HepG2 (cell line): ENCODE measurements around the gene ATXN2. TPM values are rescaled to one million over a fixed set of nuclear protein-coding genes. Genes with fewer than 3 reads are reported as not detected.

Source experiments
- MTA1 ChIP-seq: sonication (generic); formaldehyde crosslinking; IDR thresholded peaks from 2 replicates; pipeline ENCODE4 v1.4.0; 2020; ENCODE audit warnings: missing genetic modification reagents, mild to moderate bottlenecking, borderline replicate concordance
- PTBP1 ChIP-seq: fragments of 200-400 bp; formaldehyde crosslinking; IDR thresholded peaks from 2 replicates; pipeline ENCODE4 v1.6.1; 2018; ENCODE audit warnings: low read length, low read depth; ENCODE audit not compliant: poor library complexity, severe bottlenecking
- SATB2 ChIP-seq: sonication (generic); formaldehyde crosslinking; IDR thresholded peaks from 2 replicates; pipeline ENCODE4 v1.5.0; 2020; ENCODE audit warnings: missing genetic modification reagents
- SCMH1 ChIP-seq: sonication (generic); formaldehyde crosslinking; IDR thresholded peaks from 2 replicates; pipeline ENCODE4 v1.9.0; 2021; ENCODE audit warnings: missing genetic modification reagents, mild to moderate bottlenecking, borderline replicate concordance
- SOX6 ChIP-seq, 2 experiments: fragments of 450-650 bp in 1 of 2; sonication (generic) in 1 of 2; formaldehyde crosslinking in 1 of 2; IDR thresholded peaks; 2 replicates each; pipeline versions ENCODE4 v1.4.0 to v1.6.1; 2017 to 2020; ENCODE audit warnings: antibody characterized with exemption in 1 of 2, mild to moderate bottlenecking in 1 of 2, missing genetic modification reagents in 1 of 2
- TBX2 ChIP-seq: sonication (generic); formaldehyde crosslinking; IDR thresholded peaks from 2 replicates; pipeline ENCODE4 v1.5.0; 2020; ENCODE audit warnings: missing genetic modification reagents, mild to moderate bottlenecking, borderline replicate concordance
- ZKSCAN5 ChIP-seq: sonication (generic); formaldehyde crosslinking; IDR thresholded peaks from 2 replicates; pipeline ENCODE4 v1.5.1; 2020; ENCODE audit warnings: mild to moderate bottlenecking, missing genetic modification reagents
- ZNF350 ChIP-seq: sonication (generic); formaldehyde crosslinking; IDR thresholded peaks from 2 replicates; pipeline ENCODE4 v1.4.0; 2020; ENCODE audit warnings: mild to moderate bottlenecking, low read depth, missing genetic modification reagents, borderline replicate concordance
- ZNF430 ChIP-seq: sonication (generic); formaldehyde crosslinking; IDR thresholded peaks from 2 replicates; pipeline ENCODE4 v1.9.0; 2021; ENCODE audit warnings: mild to moderate bottlenecking, missing genetic modification reagents
- ZNF550 ChIP-seq: sonication (generic); formaldehyde crosslinking; IDR thresholded peaks from 2 replicates; pipeline ENCODE4 v1.4.0; 2020; ENCODE audit warnings: mild to moderate bottlenecking, missing genetic modification reagents, borderline replicate concordance
- ZNF790 ChIP-seq: sonication (generic); formaldehyde crosslinking; IDR thresholded peaks from 2 replicates; pipeline ENCODE4 v1.8.0; 2022; ENCODE audit warnings: missing genetic modification reagents, mild to moderate bottlenecking, borderline replicate concordance
- ZNF83 ChIP-seq: sonication (generic); formaldehyde crosslinking; IDR thresholded peaks from 2 replicates; pipeline ENCODE4 v1.4.0; 2020; ENCODE audit warnings: missing genetic modification reagents, mild to moderate bottlenecking, borderline replicate concordance
- ZSCAN31 ChIP-seq: sonication (generic); formaldehyde crosslinking; IDR thresholded peaks from 2 replicates; pipeline ENCODE4 v1.5.0; 2020; ENCODE audit warnings: low read depth, mild to moderate bottlenecking, missing genetic modification reagents
- polyA plus RNA-seq, 8 experiments: library from polyadenylated mRNA; depleted of rRNA in 3 of 8; stranded (reverse) in 7 of 8; unstranded in 1 of 8; fragments of >200 nt; fragmentation: Illumina TruSeq in 4 of 8; extraction: Trizol in 4 of 8; gene quantifications; 2 replicates each; pipeline versions ENCODE4 v1.2.1 to v1.2.3, GENCODE V29; 2011 to 2016; ENCODE audit warnings: low read depth in 4 of 8, missing spikeins in 1 of 8, mixed read lengths in 1 of 8; ENCODE audit not compliant: insufficient read depth in 1 of 8
- total RNA-seq, 5 experiments: library from RNA; depleted of rRNA; stranded (reverse); fragments of >200 nt; fragmentation: Illumina TruSeq; extraction: Trizol; gene quantifications; 2 replicates each; pipeline ENCODE4 v1.2.3, GENCODE V29; 2016; ENCODE audit warnings: low read depth in 1 of 5
- TF ChIP-seq, protein P1 (sequence below): sonication (generic); formaldehyde crosslinking; IDR thresholded peaks from 2 replicates; pipeline ENCODE4 v1.5.1; 2020; ENCODE audit warnings: missing genetic modification reagents, mild to moderate bottlenecking, borderline replicate concordance
- TF ChIP-seq, protein P2 (sequence below): sonication (generic); formaldehyde crosslinking; IDR thresholded peaks from 2 replicates; pipeline ENCODE4 v1.4.0; 2020; ENCODE audit warnings: mild to moderate bottlenecking, missing genetic modification reagents
- TF ChIP-seq, protein P3 (sequence below): sonication (generic); formaldehyde crosslinking; IDR thresholded peaks from 2 replicates; pipeline ENCODE4 v1.5.0; 2020; ENCODE audit warnings: missing genetic modification reagents

Gene ATXN2
- total and polyA plus RNA-seq, 2 of the 13 experiments (the other 11 are each of a cell fraction or from before 2014, with no cell fraction given), result 18.1 to 27.1 TPM

DNA sequence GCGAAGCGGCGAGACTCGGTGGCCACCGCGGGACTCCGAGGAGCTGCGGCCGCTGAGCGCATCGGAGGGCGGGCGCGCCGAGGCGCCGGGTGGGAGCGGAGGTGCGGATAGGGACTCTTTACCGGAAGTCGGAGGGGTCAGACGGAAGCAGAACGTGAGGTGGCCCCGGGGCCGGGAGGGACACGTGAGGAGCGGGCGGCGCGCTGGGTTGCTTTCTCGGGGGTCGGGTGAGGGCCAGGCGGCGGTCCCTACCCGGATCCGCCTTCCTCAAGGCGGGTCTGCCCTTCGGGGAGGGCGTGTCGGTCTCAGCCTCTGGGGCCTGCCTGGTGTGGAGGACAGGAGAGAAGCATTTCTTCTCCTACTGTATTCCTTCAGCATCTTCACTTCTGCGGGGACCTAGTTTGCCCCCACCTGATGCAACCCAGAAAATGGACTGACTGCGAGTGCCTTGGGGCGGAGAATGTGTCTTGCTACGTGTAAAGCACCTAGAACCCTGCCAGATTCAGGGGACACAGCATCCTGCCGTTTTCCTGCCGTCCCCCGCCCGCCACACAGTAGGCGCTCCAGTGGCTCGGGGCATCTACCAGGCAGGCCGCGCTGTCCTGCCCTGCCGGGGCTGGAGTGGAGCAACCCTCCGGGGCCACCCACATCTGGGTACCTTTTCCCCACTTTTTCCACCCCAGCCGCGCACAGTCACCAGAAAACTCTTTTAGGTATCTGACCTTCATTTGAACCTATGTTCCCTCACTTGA is 514 bp upstream of the ATXN2 start (continued):
- TF ChIP-seq, protein P1, sequence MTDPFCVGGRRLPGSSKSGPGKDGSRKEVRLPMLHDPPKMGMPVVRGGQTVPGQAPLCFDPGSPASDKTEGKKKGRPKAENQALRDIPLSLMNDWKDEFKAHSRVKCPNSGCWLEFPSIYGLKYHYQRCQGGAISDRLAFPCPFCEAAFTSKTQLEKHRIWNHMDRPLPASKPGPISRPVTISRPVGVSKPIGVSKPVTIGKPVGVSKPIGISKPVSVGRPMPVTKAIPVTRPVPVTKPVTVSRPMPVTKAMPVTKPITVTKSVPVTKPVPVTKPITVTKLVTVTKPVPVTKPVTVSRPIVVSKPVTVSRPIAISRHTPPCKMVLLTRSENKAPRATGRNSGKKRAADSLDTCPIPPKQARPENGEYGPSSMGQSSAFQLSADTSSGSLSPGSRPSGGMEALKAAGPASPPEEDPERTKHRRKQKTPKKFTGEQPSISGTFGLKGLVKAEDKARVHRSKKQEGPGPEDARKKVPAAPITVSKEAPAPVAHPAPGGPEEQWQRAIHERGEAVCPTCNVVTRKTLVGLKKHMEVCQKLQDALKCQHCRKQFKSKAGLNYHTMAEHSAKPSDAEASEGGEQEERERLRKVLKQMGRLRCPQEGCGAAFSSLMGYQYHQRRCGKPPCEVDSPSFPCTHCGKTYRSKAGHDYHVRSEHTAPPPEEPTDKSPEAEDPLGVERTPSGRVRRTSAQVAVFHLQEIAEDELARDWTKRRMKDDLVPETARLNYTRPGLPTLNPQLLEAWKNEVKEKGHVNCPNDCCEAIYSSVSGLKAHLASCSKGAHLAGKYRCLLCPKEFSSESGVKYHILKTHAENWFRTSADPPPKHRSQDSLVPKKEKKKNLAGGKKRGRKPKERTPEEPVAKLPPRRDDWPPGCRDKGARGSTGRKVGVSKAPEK (CRISPR knock-in tag), result no peak
- 0 out of 2 replicates have a peak, but pooled peaks have one; percentile 53 for TF ChIP-seq MTA1 (CRISPR knock-in tag)
- TF ChIP-seq TBX2 (CRISPR knock-in tag), result peak; percentile 49; the same call in 1 of the 2 replicates
- no peak for TF ChIP-seq ZNF550 (CRISPR knock-in tag)
- no peak for TF ChIP-seq SCMH1
- TF ChIP-seq SATB2 (CRISPR knock-in tag), result 0 out of 2 replicates have a peak, but pooled peaks have one; percentile 31
- TF ChIP-seq SOX6 (IDR thresholded peaks at IDR 0.05), result no peak
- peak; percentile 76 for TF ChIP-seq SOX6 (CRISPR knock-in tag; IDR thresholded peaks at IDR 0.05)
- no peak for TF ChIP-seq PTBP1
- TF ChIP-seq, protein P2, sequence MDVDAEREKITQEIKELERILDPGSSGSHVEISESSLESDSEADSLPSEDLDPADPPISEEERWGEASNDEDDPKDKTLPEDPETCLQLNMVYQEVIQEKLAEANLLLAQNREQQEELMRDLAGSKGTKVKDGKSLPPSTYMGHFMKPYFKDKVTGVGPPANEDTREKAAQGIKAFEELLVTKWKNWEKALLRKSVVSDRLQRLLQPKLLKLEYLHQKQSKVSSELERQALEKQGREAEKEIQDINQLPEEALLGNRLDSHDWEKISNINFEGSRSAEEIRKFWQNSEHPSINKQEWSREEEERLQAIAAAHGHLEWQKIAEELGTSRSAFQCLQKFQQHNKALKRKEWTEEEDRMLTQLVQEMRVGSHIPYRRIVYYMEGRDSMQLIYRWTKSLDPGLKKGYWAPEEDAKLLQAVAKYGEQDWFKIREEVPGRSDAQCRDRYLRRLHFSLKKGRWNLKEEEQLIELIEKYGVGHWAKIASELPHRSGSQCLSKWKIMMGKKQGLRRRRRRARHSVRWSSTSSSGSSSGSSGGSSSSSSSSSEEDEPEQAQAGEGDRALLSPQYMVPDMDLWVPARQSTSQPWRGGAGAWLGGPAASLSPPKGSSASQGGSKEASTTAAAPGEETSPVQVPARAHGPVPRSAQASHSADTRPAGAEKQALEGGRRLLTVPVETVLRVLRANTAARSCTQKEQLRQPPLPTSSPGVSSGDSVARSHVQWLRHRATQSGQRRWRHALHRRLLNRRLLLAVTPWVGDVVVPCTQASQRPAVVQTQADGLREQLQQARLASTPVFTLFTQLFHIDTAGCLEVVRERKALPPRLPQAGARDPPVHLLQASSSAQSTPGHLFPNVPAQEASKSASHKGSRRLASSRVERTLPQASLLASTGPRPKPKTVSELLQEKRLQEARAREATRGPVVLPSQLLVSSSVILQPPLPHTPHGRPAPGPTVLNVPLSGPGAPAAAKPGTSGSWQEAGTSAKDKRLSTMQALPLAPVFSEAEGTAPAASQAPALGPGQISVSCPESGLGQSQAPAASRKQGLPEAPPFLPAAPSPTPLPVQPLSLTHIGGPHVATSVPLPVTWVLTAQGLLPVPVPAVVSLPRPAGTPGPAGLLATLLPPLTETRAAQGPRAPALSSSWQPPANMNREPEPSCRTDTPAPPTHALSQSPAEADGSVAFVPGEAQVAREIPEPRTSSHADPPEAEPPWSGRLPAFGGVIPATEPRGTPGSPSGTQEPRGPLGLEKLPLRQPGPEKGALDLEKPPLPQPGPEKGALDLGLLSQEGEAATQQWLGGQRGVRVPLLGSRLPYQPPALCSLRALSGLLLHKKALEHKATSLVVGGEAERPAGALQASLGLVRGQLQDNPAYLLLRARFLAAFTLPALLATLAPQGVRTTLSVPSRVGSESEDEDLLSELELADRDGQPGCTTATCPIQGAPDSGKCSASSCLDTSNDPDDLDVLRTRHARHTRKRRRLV (CRISPR knock-in tag), result no peak
- no peak; the same call in 1 of the 2 replicates for TF ChIP-seq ZNF430 (CRISPR knock-in tag)
- TF ChIP-seq ZSCAN31 (CRISPR knock-in tag), result peak; percentile 82; the same call in 1 of the 2 replicates
- peak; percentile 73 for TF ChIP-seq ZNF350 (CRISPR knock-in tag)
- no peak; the same call in 1 of the 2 replicates for TF ChIP-seq ZNF790 (CRISPR knock-in tag)
- TF ChIP-seq ZKSCAN5 (CRISPR knock-in tag), result 0 out of 2 replicates have a peak, but pooled peaks have one; percentile 28
- TF ChIP-seq, protein P3, sequence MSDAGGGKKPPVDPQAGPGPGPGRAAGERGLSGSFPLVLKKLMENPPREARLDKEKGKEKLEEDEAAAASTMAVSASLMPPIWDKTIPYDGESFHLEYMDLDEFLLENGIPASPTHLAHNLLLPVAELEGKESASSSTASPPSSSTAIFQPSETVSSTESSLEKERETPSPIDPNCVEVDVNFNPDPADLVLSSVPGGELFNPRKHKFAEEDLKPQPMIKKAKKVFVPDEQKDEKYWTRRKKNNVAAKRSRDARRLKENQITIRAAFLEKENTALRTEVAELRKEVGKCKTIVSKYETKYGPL (CRISPR knock-in tag), result no peak
- no peak for TF ChIP-seq ZNF83 (CRISPR knock-in tag)
